ENCODE results near the gene FCHSD2.

GRCh38 chr11:73154178-73154577 lies 12.1 kb upstream of the FCHSD2 start:
- TF ChIP-seq CTCF (tag by site-specific recombination; IDR thresholded peaks at IDR 0.05): no peak
- no peak for TF ChIP-seq ZFHX2 (tag by site-specific recombination; conservative IDR thresholded peaks at IDR 0.05)
- TF ChIP-seq ZNF155 (tag by site-specific recombination; IDR thresholded peaks at IDR 0.05): no peak
- TF ChIP-seq RBAK (tag by site-specific recombination; IDR thresholded peaks at IDR 0.05): no peak
- TF ChIP-seq, protein P1, sequence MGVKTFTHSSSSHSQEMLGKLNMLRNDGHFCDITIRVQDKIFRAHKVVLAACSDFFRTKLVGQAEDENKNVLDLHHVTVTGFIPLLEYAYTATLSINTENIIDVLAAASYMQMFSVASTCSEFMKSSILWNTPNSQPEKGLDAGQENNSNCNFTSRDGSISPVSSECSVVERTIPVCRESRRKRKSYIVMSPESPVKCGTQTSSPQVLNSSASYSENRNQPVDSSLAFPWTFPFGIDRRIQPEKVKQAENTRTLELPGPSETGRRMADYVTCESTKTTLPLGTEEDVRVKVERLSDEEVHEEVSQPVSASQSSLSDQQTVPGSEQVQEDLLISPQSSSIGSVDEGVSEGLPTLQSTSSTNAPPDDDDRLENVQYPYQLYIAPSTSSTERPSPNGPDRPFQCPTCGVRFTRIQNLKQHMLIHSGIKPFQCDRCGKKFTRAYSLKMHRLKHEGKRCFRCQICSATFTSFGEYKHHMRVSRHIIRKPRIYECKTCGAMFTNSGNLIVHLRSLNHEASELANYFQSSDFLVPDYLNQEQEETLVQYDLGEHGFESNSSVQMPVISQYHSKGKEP (tag by site-specific recombination; IDR thresholded peaks at IDR 0.05): no peak
- no peak for TF ChIP-seq YY1 (tag by site-specific recombination; IDR thresholded peaks at IDR 0.05)
- TF ChIP-seq, protein P2, sequence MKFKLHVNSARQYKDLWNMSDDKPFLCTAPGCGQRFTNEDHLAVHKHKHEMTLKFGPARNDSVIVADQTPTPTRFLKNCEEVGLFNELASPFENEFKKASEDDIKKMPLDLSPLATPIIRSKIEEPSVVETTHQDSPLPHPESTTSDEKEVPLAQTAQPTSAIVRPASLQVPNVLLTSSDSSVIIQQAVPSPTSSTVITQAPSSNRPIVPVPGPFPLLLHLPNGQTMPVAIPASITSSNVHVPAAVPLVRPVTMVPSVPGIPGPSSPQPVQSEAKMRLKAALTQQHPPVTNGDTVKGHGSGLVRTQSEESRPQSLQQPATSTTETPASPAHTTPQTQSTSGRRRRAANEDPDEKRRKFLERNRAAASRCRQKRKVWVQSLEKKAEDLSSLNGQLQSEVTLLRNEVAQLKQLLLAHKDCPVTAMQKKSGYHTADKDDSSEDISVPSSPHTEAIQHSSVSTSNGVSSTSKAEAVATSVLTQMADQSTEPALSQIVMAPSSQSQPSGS (tag by site-specific recombination; IDR thresholded peaks at IDR 0.05; ENCODE audit: low read depth): no peak
- no peak for TF ChIP-seq HIC1 (tag by site-specific recombination; IDR thresholded peaks at IDR 0.05)
- no peak for TF ChIP-seq ZNF530 (tag by site-specific recombination; IDR thresholded peaks at IDR 0.05; ENCODE audit: low read depth)
- TF ChIP-seq, protein P3, sequence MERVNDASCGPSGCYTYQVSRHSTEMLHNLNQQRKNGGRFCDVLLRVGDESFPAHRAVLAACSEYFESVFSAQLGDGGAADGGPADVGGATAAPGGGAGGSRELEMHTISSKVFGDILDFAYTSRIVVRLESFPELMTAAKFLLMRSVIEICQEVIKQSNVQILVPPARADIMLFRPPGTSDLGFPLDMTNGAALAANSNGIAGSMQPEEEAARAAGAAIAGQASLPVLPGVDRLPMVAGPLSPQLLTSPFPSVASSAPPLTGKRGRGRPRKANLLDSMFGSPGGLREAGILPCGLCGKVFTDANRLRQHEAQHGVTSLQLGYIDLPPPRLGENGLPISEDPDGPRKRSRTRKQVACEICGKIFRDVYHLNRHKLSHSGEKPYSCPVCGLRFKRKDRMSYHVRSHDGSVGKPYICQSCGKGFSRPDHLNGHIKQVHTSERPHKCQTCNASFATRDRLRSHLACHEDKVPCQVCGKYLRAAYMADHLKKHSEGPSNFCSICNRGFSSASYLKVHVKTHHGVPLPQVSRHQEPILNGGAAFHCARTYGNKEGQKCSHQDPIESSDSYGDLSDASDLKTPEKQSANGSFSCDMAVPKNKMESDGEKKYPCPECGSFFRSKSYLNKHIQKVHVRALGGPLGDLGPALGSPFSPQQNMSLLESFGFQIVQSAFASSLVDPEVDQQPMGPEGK (tag by site-specific recombination; IDR thresholded peaks at IDR 0.05): no peak
- no peak for TF ChIP-seq ZNF777 (tag by site-specific recombination; IDR thresholded peaks at IDR 0.05; ENCODE audit: borderline replicate concordance)

All from HEK293 (cell line).